ENCODE measurements around the gene TDRD12.
A peak's percentile ranks its signal among the peaks of the same experiment; 100 is the strongest.
"Not testable (repeated sequence)": the region's sequence is repeated elsewhere in the genome, so short reads cannot be mapped to it uniquely, and the experiment has no call there.

TDRD12 gene

GRCh38 chr19:32743021-32743420 lies 23.5 kb downstream of the TDRD12 start:
- H3K4me3 ChIP-seq (replicated peaks; ENCODE audit: low read depth, low read length) = no peak overlapping the region
- TF ChIP-seq, protein P1, sequence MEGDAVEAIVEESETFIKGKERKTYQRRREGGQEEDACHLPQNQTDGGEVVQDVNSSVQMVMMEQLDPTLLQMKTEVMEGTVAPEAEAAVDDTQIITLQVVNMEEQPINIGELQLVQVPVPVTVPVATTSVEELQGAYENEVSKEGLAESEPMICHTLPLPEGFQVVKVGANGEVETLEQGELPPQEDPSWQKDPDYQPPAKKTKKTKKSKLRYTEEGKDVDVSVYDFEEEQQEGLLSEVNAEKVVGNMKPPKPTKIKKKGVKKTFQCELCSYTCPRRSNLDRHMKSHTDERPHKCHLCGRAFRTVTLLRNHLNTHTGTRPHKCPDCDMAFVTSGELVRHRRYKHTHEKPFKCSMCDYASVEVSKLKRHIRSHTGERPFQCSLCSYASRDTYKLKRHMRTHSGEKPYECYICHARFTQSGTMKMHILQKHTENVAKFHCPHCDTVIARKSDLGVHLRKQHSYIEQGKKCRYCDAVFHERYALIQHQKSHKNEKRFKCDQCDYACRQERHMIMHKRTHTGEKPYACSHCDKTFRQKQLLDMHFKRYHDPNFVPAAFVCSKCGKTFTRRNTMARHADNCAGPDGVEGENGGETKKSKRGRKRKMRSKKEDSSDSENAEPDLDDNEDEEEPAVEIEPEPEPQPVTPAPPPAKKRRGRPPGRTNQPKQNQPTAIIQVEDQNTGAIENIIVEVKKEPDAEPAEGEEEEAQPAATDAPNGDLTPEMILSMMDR (IDR thresholded peaks at IDR 0.05; ENCODE audit: low read length, missing control alignments) = no peak
- no peak for DNase-seq (ENCODE audit: low read depth)

- H3K4me3 ChIP-seq (replicated peaks; ENCODE audit: low read depth, low read length) = no peak overlapping the region
- TF ChIP-seq, protein P1 (IDR thresholded peaks at IDR 0.05; ENCODE audit: low read length, missing control alignments) = no peak
Measured at GRCh38 chr19:32743447-32743846, 23.9 kb downstream of the TDRD12 start.

DNA sequence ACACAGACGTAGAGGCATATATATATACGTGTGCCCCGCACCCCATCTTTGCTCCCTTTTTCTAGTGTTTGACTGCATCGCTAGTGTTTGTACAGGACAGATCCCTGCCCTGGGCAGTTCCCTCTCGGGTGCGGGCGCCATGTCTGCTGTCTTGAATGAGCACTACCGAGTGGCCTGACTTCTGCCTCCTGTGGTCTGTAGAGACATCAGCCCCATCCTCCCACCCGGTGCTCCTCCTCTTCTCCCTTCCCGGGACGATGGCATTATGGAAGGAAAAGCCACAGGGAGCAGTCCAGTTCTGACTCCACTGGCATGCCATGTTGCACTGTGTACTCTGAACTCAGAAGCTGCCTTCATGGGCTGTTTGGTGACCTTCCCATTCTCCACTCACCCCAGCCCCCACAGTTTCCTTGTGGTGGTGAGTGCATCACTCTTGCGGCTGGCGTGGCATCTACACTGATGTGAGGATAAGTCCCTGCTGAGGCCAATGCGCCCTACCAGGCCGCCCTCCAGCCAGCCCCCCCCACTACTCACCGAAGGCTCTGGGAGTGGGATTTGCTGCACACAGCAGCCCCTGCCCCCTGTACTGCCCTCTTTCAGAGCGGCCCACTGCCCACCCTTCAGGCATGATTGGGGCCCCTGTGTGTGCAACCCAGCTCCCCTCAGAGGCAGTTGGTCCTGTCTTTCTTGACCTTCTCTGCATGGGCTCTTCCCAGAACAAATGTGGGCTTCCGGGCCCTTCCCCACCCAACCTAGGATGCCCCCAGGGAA lies 25.2 kb downstream of the TDRD12 start:
- TF ChIP-seq, protein P1 (IDR thresholded peaks at IDR 0.05; ENCODE audit: low read length, missing control alignments) = no peak
- DNase-seq (ENCODE audit: low read depth) = no peak
- no peak overlapping the region for H3K4me3 ChIP-seq (replicated peaks; ENCODE audit: low read depth, low read length)

More at GRCh38 chr19:32743447-32743846, 23.9 kb downstream of the TDRD12 start:
- no peak for DNase-seq (ENCODE audit: low read depth)

GRCh38 chr19:32745594-32746251 lies 26.2 kb downstream of the TDRD12 start:
- DNase-seq (ENCODE audit: low read depth) = peak; percentile 6
- H3K4me3 ChIP-seq (replicated peaks; ENCODE audit: low read depth, low read length) = not testable (repeated sequence)

GRCh38 chr19:32746631-32747196 lies 27.1 kb downstream of the TDRD12 start:
- peak; percentile 13 for DNase-seq (ENCODE audit: low read depth)

GRCh38 chr19:32748497-32748896 lies 28.9 kb downstream of the TDRD12 start:
- TF ChIP-seq, protein P1 (IDR thresholded peaks at IDR 0.05; ENCODE audit: low read length, missing control alignments) = no peak
- H3K4me3 ChIP-seq (replicated peaks; ENCODE audit: low read depth, low read length) = no peak overlapping the region
- no peak for DNase-seq (ENCODE audit: low read depth)

More at GRCh38 chr19:32746631-32747196, 27.1 kb downstream of the TDRD12 start:
- H3K4me3 ChIP-seq (replicated peaks; ENCODE audit: low read depth, low read length) = not testable (repeated sequence)

- no peak overlapping the region for H3K4me3 ChIP-seq (replicated peaks; ENCODE audit: low read depth, low read length)
- no peak for DNase-seq (ENCODE audit: low read depth)
- TF ChIP-seq, protein P1 (IDR thresholded peaks at IDR 0.05; ENCODE audit: low read length, missing control alignments) = no peak
Measured at GRCh38 chr19:32748948-32749347, 29.4 kb downstream of the TDRD12 start.
